A549 treated with CORT108297 at 1 μM for 4 hours (cell line): ENCODE measurements around the gene NCKAP5. TPM values are rescaled to one million over a fixed set of nuclear protein-coding genes. Genes with fewer than 3 reads are reported as not detected.

Experiments used
- total RNA-seq: library from RNA; stranded (reverse); fragments of 200-300 nt; extraction: Qiagen RNA extraction; gene quantifications from 5 replicates; pipeline ENCODE4 v1.2.3, GENCODE V29; 2022

The NCKAP5 gene
- 0.80 to 1.2 TPM (median 0.93 TPM) in 5 replicates for total RNA-seq

GRCh38 chr2:133568172-133568571 lies at the start of gene NCKAP5:
TSS of gene NCKAP5 (minus strand) at chr2:133568463. CDS start at chr2:133517526, 50,937 bp downstream.

GRCh38 chr2:132669908-132670495 lies 898.3 kb downstream of the NCKAP5 start, which contains the start of gene LYPD1:
TSS of gene LYPD1 (minus strand) at chr2:132670205. CDS start at chr2:132669932, 273 bp downstream.

